BE2C (cell line): ENCODE results near the gene JAZF1.

Source experiments
- DNase-seq: peaks from one replicate; pipeline ENCODE4 v3.0.0-alpha.2; 2020
- H3K27me3 ChIP-seq: fragments of 250-450 bp; sonication (Bioruptor Pico); 2 replicates; pipeline ENCODE4 v1.5.1; 2020; ENCODE audit warnings: mild to moderate bottlenecking
- H3K36me3 ChIP-seq: fragments of 250-450 bp; sonication (Bioruptor Pico); 2 replicates; pipeline ENCODE4 v1.5.1; 2020; ENCODE audit warnings: mild to moderate bottlenecking
- H3K4me1 ChIP-seq: fragments of 250-450 bp; sonication (Bioruptor Pico); 2 replicates; pipeline ENCODE4 v1.5.1; 2020
- H3K4me3 ChIP-seq: 2 replicates; pipeline ENCODE4 v1.5.1; 2011; ENCODE audit warnings: low read depth, low read length
- H3K9me3 ChIP-seq: fragments of 250-450 bp; sonication (Bioruptor Pico); 2 replicates; pipeline ENCODE4 v1.5.1; 2020
- TF ChIP-seq, protein P1 (sequence below): IDR thresholded peaks from 2 replicates; pipeline ENCODE4 v1.5.1; 2012; ENCODE audit warnings: mild to moderate bottlenecking, low read depth, low read length

Gene JAZF1

DNA sequence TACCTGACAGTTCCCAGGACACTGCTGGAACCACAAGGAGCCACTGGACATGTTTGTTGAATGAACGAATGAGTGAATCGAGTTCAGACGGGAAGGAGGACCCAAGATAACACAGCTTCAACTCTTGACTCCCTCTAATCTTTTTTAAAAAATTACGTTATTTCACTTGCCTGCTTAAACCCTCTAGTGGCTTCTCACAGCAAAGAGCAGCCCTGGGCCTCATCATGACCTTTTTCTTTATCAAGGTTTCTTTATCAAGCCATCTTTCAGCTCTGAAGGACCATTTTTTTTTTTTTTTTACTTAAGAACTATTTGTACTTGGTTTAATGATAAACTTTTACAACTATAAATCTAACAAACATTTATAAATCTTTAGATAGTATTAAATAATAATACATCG is 330.1 kb downstream of the JAZF1 start:
- Histone ChIP-seq H3K27me3 (no peaks in the 10 kb centered on the region), H3K4me3 (no peak overlapping the region), H3K9me3 (no peaks in the 10 kb centered on the region), H3K4me1 (no peaks in the 10 kb centered on the region), H3K36me3 (no peaks in the 10 kb centered on the region)
- no peak for DNase-seq
- TF ChIP-seq, protein P1, sequence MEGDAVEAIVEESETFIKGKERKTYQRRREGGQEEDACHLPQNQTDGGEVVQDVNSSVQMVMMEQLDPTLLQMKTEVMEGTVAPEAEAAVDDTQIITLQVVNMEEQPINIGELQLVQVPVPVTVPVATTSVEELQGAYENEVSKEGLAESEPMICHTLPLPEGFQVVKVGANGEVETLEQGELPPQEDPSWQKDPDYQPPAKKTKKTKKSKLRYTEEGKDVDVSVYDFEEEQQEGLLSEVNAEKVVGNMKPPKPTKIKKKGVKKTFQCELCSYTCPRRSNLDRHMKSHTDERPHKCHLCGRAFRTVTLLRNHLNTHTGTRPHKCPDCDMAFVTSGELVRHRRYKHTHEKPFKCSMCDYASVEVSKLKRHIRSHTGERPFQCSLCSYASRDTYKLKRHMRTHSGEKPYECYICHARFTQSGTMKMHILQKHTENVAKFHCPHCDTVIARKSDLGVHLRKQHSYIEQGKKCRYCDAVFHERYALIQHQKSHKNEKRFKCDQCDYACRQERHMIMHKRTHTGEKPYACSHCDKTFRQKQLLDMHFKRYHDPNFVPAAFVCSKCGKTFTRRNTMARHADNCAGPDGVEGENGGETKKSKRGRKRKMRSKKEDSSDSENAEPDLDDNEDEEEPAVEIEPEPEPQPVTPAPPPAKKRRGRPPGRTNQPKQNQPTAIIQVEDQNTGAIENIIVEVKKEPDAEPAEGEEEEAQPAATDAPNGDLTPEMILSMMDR = no peak

DNA sequence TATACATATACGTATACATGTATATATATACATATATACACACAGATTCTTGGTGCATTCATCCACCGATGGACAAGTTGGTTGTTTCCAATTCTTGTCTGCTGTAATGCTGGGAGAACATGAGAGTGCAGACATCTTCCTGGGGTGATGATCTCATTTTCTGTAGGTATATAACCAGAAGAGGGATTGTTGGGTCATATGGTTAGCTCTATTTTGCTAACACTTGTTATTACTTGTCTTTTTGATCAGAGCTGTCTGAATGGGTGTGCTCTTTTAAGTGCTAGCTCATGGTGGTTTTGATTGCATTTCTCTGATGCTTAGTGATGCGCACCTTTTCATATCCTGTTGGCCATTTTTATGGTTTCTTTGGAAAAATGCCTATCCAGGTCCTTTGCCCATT is 334.2 kb downstream of the JAZF1 start:
- H3K36me3 ChIP-seq = no peaks in the 10 kb centered on the region
- H3K9me3 ChIP-seq = no peaks in the 10 kb centered on the region
- no peak for DNase-seq
- no peaks in the 10 kb centered on the region for H3K27me3 ChIP-seq
- TF ChIP-seq, protein P1 = no peak
- H3K4me3 ChIP-seq = no peak overlapping the region
- H3K4me1 ChIP-seq = no peaks in the 10 kb centered on the region

DNA sequence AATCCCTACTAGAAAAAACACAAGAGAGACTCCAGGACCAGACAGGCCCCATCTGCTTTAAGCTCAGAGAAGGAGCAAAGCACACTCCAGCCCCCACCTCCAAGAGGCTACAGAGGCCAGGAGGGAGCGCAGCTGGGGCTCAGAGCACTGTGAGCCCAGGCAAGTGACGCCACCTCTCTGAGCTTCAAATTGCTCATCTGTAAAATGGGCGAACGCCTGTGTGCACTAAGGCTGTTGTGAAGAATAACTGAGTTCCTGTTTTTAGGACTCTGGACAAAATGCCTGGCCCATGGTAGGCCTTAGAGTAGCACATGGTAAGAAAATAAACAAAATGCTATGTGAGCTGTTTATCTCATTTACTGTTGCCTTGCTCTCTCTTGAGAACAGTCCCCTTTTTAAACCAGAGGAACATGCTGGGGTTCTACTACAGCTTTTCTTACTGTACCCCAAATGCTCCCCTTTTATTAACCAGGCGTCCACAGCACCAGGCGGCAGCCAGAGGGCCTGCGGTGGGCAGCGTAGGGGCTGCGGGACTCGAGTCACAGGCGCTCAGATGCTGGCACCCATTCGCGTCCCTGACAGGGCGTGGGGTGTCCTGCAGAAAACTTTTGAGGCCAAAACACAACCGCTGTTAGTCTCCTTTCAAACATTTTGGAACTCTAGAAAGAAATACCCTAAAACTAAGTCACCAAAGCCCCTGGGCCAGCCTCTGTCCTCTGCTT is 336.9 kb downstream of the JAZF1 start:
- H3K27me3 ChIP-seq = no peaks in the 10 kb centered on the region
- TF ChIP-seq, protein P1 = no peak
- no peak for DNase-seq
- no peak overlapping the region for H3K4me3 ChIP-seq
- H3K4me1 ChIP-seq = no peaks in the 10 kb centered on the region
- H3K9me3 ChIP-seq = no peaks in the 10 kb centered on the region
- H3K36me3 ChIP-seq = peaks cover 17% of the 10 kb centered on the region; the same call in 1 of the 2 replicates

DNA sequence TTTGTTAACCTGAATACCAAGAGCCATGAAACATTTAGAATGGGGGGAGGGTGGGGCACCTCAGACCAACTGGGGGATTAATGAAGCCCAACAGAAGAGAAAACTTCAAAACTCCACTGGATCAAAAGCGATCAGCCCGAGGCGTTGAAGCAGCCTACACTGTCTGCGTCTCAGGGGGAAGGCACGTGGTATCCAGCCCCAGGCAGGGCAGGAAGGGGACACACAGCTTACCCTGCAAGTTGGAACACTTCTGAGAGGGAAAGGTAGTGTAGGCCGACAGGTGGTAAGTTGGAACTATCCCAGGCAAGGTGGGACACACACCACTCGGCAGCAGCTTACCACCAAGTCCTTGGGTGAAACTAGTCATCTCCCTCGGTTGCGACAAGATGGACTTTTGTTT is 337.7 kb downstream of the JAZF1 start:
- TF ChIP-seq, protein P1 = no peak
- H3K27me3 ChIP-seq = no peaks in the 10 kb centered on the region
- H3K36me3 ChIP-seq = peaks cover 23% of the 10 kb centered on the region; the same call in 1 of the 2 replicates
- H3K4me3 ChIP-seq = no peak overlapping the region
- no peaks in the 10 kb centered on the region for H3K4me1 ChIP-seq
- H3K9me3 ChIP-seq = no peaks in the 10 kb centered on the region
- DNase-seq = no peak

DNA sequence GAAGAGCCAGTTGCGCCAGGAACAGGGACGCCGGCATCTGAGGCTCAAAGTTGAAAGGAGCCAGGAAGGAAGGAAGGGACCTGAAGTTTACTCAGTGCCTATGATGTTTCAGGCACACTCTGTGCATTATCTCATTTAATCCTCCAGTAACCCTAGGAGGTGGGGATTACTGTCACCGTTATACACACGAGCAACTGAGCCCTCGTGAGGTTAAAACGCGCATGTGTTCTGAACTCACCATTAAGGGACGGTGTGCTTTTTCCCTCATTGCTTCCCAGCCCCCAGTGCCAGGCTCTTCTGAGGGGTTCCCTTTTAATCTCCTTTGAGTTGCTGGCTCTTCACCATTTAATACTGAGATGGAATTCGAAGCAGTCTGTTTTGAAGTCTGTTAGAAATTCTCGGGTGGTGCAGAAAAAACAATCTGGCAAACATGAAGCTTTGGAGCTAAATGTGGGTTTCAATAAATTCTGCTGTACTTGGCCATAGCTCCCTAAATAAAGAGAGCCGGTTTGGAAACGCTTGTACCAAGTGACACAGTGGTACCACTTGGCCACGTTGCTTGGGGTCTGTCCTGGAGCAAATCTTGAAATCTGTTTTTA is 338.4 kb downstream of the JAZF1 start:
- no peaks in the 10 kb centered on the region for H3K27me3 ChIP-seq
- TF ChIP-seq, protein P1 = no peak
- H3K9me3 ChIP-seq = no peaks in the 10 kb centered on the region
- peaks cover 23% of the 10 kb centered on the region; the same call in 1 of the 2 replicates for H3K36me3 ChIP-seq
- no peaks in the 10 kb centered on the region for H3K4me1 ChIP-seq
- no peak for DNase-seq
- H3K4me3 ChIP-seq = no peak overlapping the region

DNA sequence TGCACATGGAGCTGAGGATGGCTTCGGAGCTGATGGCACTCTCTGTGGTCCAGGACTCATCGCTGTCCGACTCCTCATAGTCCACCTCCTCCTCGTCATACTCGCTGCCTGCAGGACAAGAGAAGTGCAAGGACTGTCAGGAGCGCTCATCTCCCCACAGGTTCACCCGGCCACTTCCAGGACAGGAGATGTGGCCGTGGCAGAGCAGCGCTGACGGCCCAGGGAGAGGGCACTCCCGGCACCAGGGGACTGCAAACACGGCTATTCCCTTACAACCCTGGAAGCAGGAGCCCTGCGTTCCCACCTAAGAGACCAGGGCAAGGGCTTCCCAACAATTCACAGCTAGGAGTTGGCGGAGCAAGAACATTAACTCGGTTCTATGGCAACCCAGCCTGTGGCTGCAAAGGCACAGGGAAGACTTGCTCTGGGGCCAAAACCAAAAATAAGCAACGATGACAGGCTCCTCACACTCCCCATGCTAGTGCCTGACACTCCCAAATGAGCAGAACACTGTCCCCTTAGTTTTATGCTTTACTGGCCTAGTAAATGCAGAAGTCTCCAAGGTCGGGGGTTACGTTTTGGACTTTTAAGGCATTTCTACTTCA is 339.7 kb downstream of the JAZF1 start:
- Histone ChIP-seq H3K4me1 (no peaks in the 10 kb centered on the region), H3K9me3 (no peaks in the 10 kb centered on the region), H3K4me3 (no peak overlapping the region), H3K36me3 (peaks cover 28% of the 10 kb centered on the region), H3K27me3 (no peaks in the 10 kb centered on the region)
- TF ChIP-seq, protein P1 = no peak
- DNase-seq = no peak
